Endothelial cell of umbilical vein (primary cell): Measurements from ENCODE around the gene TM4SF5. TPM values are rescaled to one million over a fixed set of nuclear protein-coding genes. Genes with fewer than 3 reads are reported as not detected.

ENCODE experiments used
- BruUV-seq: library from RNA; stranded (reverse); fragments of 400-500 nt; replicated peaks from 2 replicates; lab custom pipeline; 2021; lab: Mats Ljungman, UMichigan
- CTCF ChIA-PET: fragments of 300-600, 350-600 bp; sonication (Branson Sonifier 250); formaldehyde crosslinking; loops from one replicate; lab custom pipeline; 2021; ENCODE audit warnings: antibody characterized with exemption, inconsistent platforms; lab: Charles Lee
- POLR2A ChIA-PET: fragments of 300-600, 350-600 bp; sonication (Branson Sonifier 250); formaldehyde crosslinking; loops from one replicate; lab custom pipeline; 2021; ENCODE audit warnings: antibody characterized with exemption, inconsistent platforms; lab: Charles Lee
- DNase-seq: peaks from one replicate; pipeline ENCODE4 v3.0.0-alpha.2; 2011; ENCODE audit warnings: low read depth, low spot score
- FAIRE-seq: peaks from 2 replicates; lab custom pipeline; 2011; peaks lifted over from hg19 to GRCh38; lab: Jason Lieb, UNC
- H2AFZ ChIP-seq: 2 replicates; pipeline ENCODE4 v1.6.0; 2012; ENCODE audit warnings: low read depth, low read length, control low read depth, inconsistent platforms
- H3K27ac ChIP-seq: 2 replicates; pipeline ENCODE4 v1.5.1; 2011; ENCODE audit warnings: low read depth, mild to moderate bottlenecking, control low read depth, low read length, moderate library complexity; ENCODE audit not compliant: insufficient read depth
- H3K27me3 ChIP-seq, 2 experiments: 2 replicates each; pipeline versions ENCODE4 v1.6.0 to v1.6.1; 2011; ENCODE audit warnings: low read length in 2 of 2, mixed read lengths in 1 of 2; ENCODE audit not compliant: control insufficient read depth in 2 of 2, insufficient read depth in 2 of 2
- H3K36me3 ChIP-seq, 2 experiments: 2 replicates in 1 of 2; 3 replicates in 1 of 2; pipeline ENCODE4 v1.5.1; 2011; ENCODE audit warnings: low read length in 2 of 2, mild to moderate bottlenecking in 1 of 2, moderate library complexity in 1 of 2; ENCODE audit not compliant: control insufficient read depth in 2 of 2, insufficient read depth in 2 of 2; ENCODE audit errors: extremely low read depth in 1 of 2
- H3K4me1 ChIP-seq: 3 replicates; pipeline ENCODE4 v1.5.1; 2011; ENCODE audit warnings: mild to moderate bottlenecking, low read length; ENCODE audit not compliant: control insufficient read depth, insufficient read depth; ENCODE audit errors: extremely low read depth
- H3K4me2 ChIP-seq: 2 replicates; pipeline ENCODE4 v1.6.1; 2011; ENCODE audit warnings: low read length, control low read depth, mixed read lengths; ENCODE audit not compliant: insufficient read depth
- H3K4me3 ChIP-seq, 3 experiments: fragments of 200-600 bp in 1 of 3; sonication (generic), shearing (Covaris generic) in 1 of 3; replicated peaks in 1 of 3; 2 replicates each; pipeline ENCODE4 v1.5.1; 2011 to 2016; ENCODE audit warnings: control low read depth in 3 of 3, low read length in 3 of 3, mild to moderate bottlenecking in 2 of 3, inconsistent platforms in 1 of 3, low read depth in 1 of 3, moderate library complexity in 1 of 3; ENCODE audit not compliant: insufficient read depth in 1 of 3
- H3K79me2 ChIP-seq: 2 replicates; pipeline ENCODE4 v1.6.0; 2012; ENCODE audit warnings: low read length, inconsistent platforms; ENCODE audit not compliant: control insufficient read depth, insufficient read depth
- H3K9ac ChIP-seq: replicated peaks from 2 replicates; pipeline ENCODE3; 2011; ENCODE audit warnings: low read length, control low read depth; ENCODE audit not compliant: insufficient read depth; ENCODE audit errors: extremely low read depth
- H3K9me1 ChIP-seq: replicated peaks from 3 replicates; pipeline ENCODE4 v1.6.0; 2011; ENCODE audit warnings: mild to moderate bottlenecking, low read length; ENCODE audit not compliant: control insufficient read depth, insufficient read depth; ENCODE audit errors: extremely low read depth
- H3K9me3 ChIP-seq: replicated peaks from 2 replicates; pipeline ENCODE4 v1.5.1; 2012; ENCODE audit warnings: low read length, inconsistent platforms; ENCODE audit not compliant: control insufficient read depth, insufficient read depth
- H4K20me1 ChIP-seq: replicated peaks from 2 replicates; pipeline ENCODE3; 2011; ENCODE audit warnings: mild to moderate bottlenecking, low read length; ENCODE audit not compliant: control insufficient read depth, insufficient read depth; ENCODE audit errors: extremely low read depth
- CTCF ChIP-seq, 2 donors: IDR thresholded peaks; 1 replicate in 1 of 2; 2 replicates in 1 of 2; pipeline ENCODE4 v1.5.1; 2011; ENCODE audit warnings: low read length in 2 of 2, mild to moderate bottlenecking in 2 of 2, moderate library complexity in 2 of 2, control low read depth in 1 of 2, inconsistent platforms in 1 of 2, low read depth in 1 of 2; ENCODE audit not compliant: insufficient read depth in 1 of 2; ENCODE audit errors: extremely low read depth in 1 of 2
- EZH2 ChIP-seq: IDR thresholded peaks from 2 replicates; pipeline ENCODE4 v1.6.1; 2012; ENCODE audit warnings: borderline replicate concordance, low read depth, mild to moderate bottlenecking, moderate library complexity, low read length, inconsistent platforms; ENCODE audit not compliant: severe bottlenecking
- FOS ChIP-seq: IDR thresholded peaks from 2 replicates; pipeline ENCODE4 v1.6.1; 2011; ENCODE audit warnings: mild to moderate bottlenecking, low read length, moderate library complexity, borderline replicate concordance; ENCODE audit not compliant: insufficient read depth
- GATA2 ChIP-seq: IDR thresholded peaks from 2 replicates; pipeline ENCODE4 v1.7.0; 2011; ENCODE audit warnings: low read depth, mild to moderate bottlenecking, moderate library complexity, mixed read lengths, low read length; ENCODE audit not compliant: insufficient read length, insufficient read depth
- JUN ChIP-seq: IDR thresholded peaks from 2 replicates; pipeline ENCODE4 v1.6.1; 2011; ENCODE audit warnings: borderline replicate concordance, low read depth; ENCODE audit not compliant: insufficient read length, insufficient read depth
- MAX ChIP-seq: IDR thresholded peaks from 2 replicates; pipeline ENCODE4 v1.6.1; 2011; ENCODE audit not compliant: insufficient read depth, insufficient read length
- MYC ChIP-seq: IDR thresholded peaks from one replicate; pipeline ENCODE4 v1.6.1; 2011; ENCODE audit warnings: mild to moderate bottlenecking, low read depth, low read length
- POLR2A ChIP-seq: IDR thresholded peaks from 2 replicates; pipeline ENCODE4 v1.6.1; 2012; ENCODE audit warnings: low read depth, mild to moderate bottlenecking, control low read depth, low read length
- POLR2AphosphoS5 ChIP-seq: IDR thresholded peaks from 2 replicates; pipeline ENCODE4 v1.6.1; 2012; ENCODE audit warnings: low read depth, mild to moderate bottlenecking, control low read depth, low read length, moderate library complexity; ENCODE audit not compliant: insufficient read depth
- dilution Hi-C: fragments of 300-500 bp; cut with MboI; formaldehyde crosslinking; loops from one replicate; pipeline ENCODE4 v1.15.0; 2019; ENCODE audit warnings: low sequenced_read_pairs; ENCODE audit not compliant: extremely low pct_ligation_motif_present
- intact Hi-C: fragments of 100-400 bp; cut with micrococcal nuclease; formaldehyde crosslinking; loops from one replicate; pipeline ENCODE4 v1.10.0; 2022
- polyA plus RNA-seq, 4 experiments: library from polyadenylated mRNA; depleted of rRNA in 3 of 4; stranded (reverse) in 3 of 4; unstranded in 1 of 4; fragments of >200 nt; gene quantifications; 2 replicates each; pipeline versions ENCODE4 v1.2.1 to v1.2.3, GENCODE V29; 2011 to 2012; ENCODE audit warnings: missing spikeins in 1 of 4
- total RNA-seq: library from RNA; stranded (reverse); gene quantifications from 2 replicates; pipeline ENCODE4 v1.2.3, GENCODE V29; 2021

Gene TM4SF5
- total and polyA plus RNA-seq, 2 donors (not counting 3 experiments of a cell fraction or from before 2014, with no cell fraction given): not detected

GRCh38 chr17:4777969-4778760, 6.5 kb downstream of the TM4SF5 start:
- DNase-seq (no peak), FAIRE-seq (no peak)
- Histone ChIP-seq H3K9me1 (no peaks in the 10 kb centered on the region), H3K79me2 (no peaks in the 10 kb centered on the region), H3K9ac (no peak overlapping the region), H4K20me1 (no peaks in the 10 kb centered on the region), H3K36me3 (no peaks in the 10 kb centered on the region), H3K4me1 (no peaks in the 10 kb centered on the region), H3K9me3 (no peaks in the 10 kb centered on the region), H3K4me2 (no peak overlapping the region), H2AFZ (no peak overlapping the region), H3K27me3 (peaks cover 7 to 11% of the 10 kb centered on the region in 2 experiments), H3K27ac (no peak overlapping the region), H3K4me3 (no peak overlapping the region)
- TF ChIP-seq MAX (no peak), FOS (no peak), GATA2 (no peak), JUN (no peak), MYC (no peak), POLR2AphosphoS5 (no peak), CTCF (IDR thresholded peaks at IDR 0.05; ENCODE audit: extremely low read depth in 1 of 2, insufficient read depth in 1 of 2, low read depth in 1 of 2, low read length in 2 of 2) (no peak), POLR2A (no peak), EZH2 (no peak)
- dilution Hi-C loops: no loop called here
- intact Hi-C loops: no loop called here
- ChIA-PET CTCF (interaction anchor here (1.2 to 2.6 kb wide), 4 partner anchors 7 to 125 kb away, joined by 4 to 13 read pairs (median 6); partner anchors contain the start of genes CHRNE and TM4SF5), POLR2A (no interaction called here)
- BruUV-seq: no TSS peak
